ENCODE results near the gene ZNF598.

Gene ZNF598

DNA sequence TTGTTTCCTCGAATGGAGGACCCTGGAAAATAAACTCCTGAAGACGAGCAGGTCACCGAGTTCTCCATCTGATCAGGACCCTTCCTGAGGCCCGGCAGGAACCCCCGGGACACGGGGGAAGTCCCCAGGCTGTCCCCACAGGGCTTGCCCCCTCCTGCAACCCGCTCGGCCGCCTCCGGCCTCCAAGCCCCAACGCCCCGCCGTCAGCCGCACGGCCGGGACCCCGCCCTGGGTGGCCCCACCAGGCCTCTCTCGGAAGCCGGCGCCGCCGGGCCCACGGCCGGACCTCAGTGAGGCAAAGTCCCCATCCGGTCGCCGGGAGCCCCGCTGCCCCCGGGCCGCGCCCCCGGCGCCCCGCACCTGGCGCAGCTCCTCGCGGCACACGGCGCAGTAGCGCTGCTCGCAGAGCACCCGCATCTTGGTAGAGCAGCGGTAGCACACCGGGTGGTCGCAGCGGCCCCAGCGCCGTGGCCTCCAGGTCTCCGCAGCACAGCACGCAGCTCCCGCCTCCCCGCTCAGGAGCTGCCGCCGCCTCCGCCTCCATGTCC, 383 bp downstream of the ZNF598 start:
- TF ChIP-seq Cebpa-rat (IDR thresholded peaks at IDR 0.05), result no peak
- H3K27me3 ChIP-seq, result no peaks in the 10 kb centered on the region
- peak overlapping the region; percentile 81 to 100 (median 96) for H3K4me3 ChIP-seq
- H3K9ac ChIP-seq, result peak overlapping the region; percentile 86 to 99 (median 97)
- H3K4me1 ChIP-seq, result peaks cover 53 to 76% (median 55%) of the 10 kb centered on the region in 10 experiments
- peaks cover 0 to 35% (median 20%) of the 10 kb centered on the region in 11 experiments; a peak in 15 of 22 replicates for H3K36me3 ChIP-seq
- no peaks in the 10 kb centered on the region for H3K9me3 ChIP-seq (replicated peaks in 1 of 11)
- H3K27ac ChIP-seq, result peak overlapping the region; percentile 60 to 97 (median 94)
- H3K4me2 ChIP-seq, result peak overlapping the region; percentile 94 to 100 (median 98)
- H4K20me1 ChIP-seq, result peaks cover 44 to 52% (median 50%) of the 10 kb centered on the region in 11 experiments

- Histone ChIP-seq H3K27me3 (no peaks in the 10 kb centered on the region), H3K36me3 (peaks cover 0 to 37% (median 20%) of the 10 kb centered on the region in 11 experiments; a peak in 16 of 22 replicates), H3K4me3 (peak overlapping the region; percentile 81 to 100 (median 96)), H3K9me3 (replicated peaks in 1 of 11) (no peaks in the 10 kb centered on the region), H3K4me1 (peaks cover 59 to 78% (median 60%) of the 10 kb centered on the region in 10 experiments), H3K9ac (peak overlapping the region; percentile 86 to 99 (median 97)), H4K20me1 (peaks cover 49 to 57% (median 56%) of the 10 kb centered on the region in 11 experiments), H3K4me2 (peak overlapping the region; percentile 94 to 100 (median 98)), H3K27ac (peak overlapping the region; percentile 60 to 97 (median 94))
- TF ChIP-seq Cebpa-rat (IDR thresholded peaks at IDR 0.05), result peak in 3 of 11 experiments; percentile 9 to 77 (median 52); a peak in 2 of 22 replicates
Observed at GRCh38 chr16:2008631-2009163, 924 bp downstream of the ZNF598 start.

DNA sequence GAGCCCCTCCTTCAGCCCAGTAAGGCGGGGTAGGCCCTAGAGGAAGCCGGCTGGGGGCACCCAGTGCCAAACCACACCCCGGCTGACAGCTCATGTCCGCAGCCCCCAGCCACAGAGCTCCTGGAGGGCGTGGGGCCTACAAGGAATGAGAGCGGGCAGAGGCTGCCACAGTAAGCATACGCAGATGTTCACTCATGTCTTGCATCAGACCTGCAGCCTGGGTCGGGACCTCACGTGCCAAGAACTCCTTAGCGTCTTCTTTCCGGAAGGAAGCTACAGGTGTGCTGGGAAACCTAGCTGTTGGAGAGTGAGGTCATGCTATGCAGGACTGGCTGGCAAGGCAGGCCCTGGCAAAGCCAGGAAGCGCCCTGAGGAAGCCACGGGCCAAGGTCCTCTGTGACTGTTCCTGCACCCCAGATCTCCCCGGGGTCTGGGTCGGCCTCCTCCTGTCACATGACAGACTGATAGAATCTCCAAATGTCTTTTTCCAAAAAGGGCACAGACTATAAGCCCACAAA, 1.6 kb downstream of the ZNF598 start:
- no peaks in the 10 kb centered on the region for H3K9me3 ChIP-seq (replicated peaks in 1 of 11)
- H3K4me2 ChIP-seq, result peak overlapping the region; percentile 94 to 100 (median 98)
- H3K9ac ChIP-seq, result peak overlapping the region; percentile 86 to 99 (median 97)
- no peaks in the 10 kb centered on the region for H3K27me3 ChIP-seq
- peak overlapping the region; percentile 81 to 100 (median 96) for H3K4me3 ChIP-seq
- TF ChIP-seq Cebpa-rat (IDR thresholded peaks at IDR 0.05), result no peak
- H3K4me1 ChIP-seq, result peaks cover 59 to 77% (median 64%) of the 10 kb centered on the region in 10 experiments
- H3K27ac ChIP-seq, result peak overlapping the region; percentile 32 to 97 (median 94); a peak in 19 of 22 replicates
- H4K20me1 ChIP-seq, result peaks cover 55 to 64% (median 62%) of the 10 kb centered on the region in 11 experiments
- H3K36me3 ChIP-seq, result peaks cover 5 to 43% (median 27%) of the 10 kb centered on the region in 11 experiments

GRCh38 chr16:2007081-2007836, 2.4 kb downstream of the ZNF598 start:
- peak overlapping the region; percentile 32 to 97 (median 94); a peak in 19 of 22 replicates for H3K27ac ChIP-seq
- peak overlapping the region; percentile 86 to 99 (median 97) for H3K9ac ChIP-seq
- H3K9me3 ChIP-seq (replicated peaks in 1 of 11), result no peaks in the 10 kb centered on the region
- H4K20me1 ChIP-seq, result peaks cover 56 to 72% (median 70%) of the 10 kb centered on the region in 11 experiments
- H3K4me3 ChIP-seq, result peak overlapping the region; percentile 81 to 100 (median 96)
- no peaks in the 10 kb centered on the region for H3K27me3 ChIP-seq
- TF ChIP-seq Cebpa-rat (IDR thresholded peaks at IDR 0.05), result no peak
- H3K4me1 ChIP-seq, result peaks cover 59 to 77% (median 64%) of the 10 kb centered on the region in 10 experiments
- H3K36me3 ChIP-seq, result peaks cover 13 to 51% (median 35%) of the 10 kb centered on the region in 11 experiments
- H3K4me2 ChIP-seq, result peak overlapping the region; percentile 94 to 100 (median 98)

- peak overlapping the region; percentile 52 to 99 (median 95); a peak in 20 of 22 replicates for H3K9ac ChIP-seq
- peaks cover 59 to 69% (median 64%) of the 10 kb centered on the region in 10 experiments for H3K4me1 ChIP-seq
- H3K27me3 ChIP-seq, result no peaks in the 10 kb centered on the region
- H3K27ac ChIP-seq, result peak overlapping the region in 8 of 11 experiments; percentile 23 to 97 (median 88); a peak in 11 of 22 replicates
- peaks cover 22 to 61% (median 44%) of the 10 kb centered on the region in 11 experiments for H3K36me3 ChIP-seq
- H3K9me3 ChIP-seq (replicated peaks in 1 of 11), result no peaks in the 10 kb centered on the region
- peak overlapping the region in 5 of 10 experiments; percentile 19 to 55 (median 29); a peak in 5 of 20 replicates for H3K4me3 ChIP-seq
- peaks cover 61 to 81% (median 80%) of the 10 kb centered on the region in 11 experiments for H4K20me1 ChIP-seq
- TF ChIP-seq Cebpa-rat (IDR thresholded peaks at IDR 0.05), result no peak
- H3K4me2 ChIP-seq, result peak overlapping the region; percentile 94 to 100 (median 98)
Observed at GRCh38 chr16:2006317-2006716, 3.3 kb downstream of the ZNF598 start.

DNA sequence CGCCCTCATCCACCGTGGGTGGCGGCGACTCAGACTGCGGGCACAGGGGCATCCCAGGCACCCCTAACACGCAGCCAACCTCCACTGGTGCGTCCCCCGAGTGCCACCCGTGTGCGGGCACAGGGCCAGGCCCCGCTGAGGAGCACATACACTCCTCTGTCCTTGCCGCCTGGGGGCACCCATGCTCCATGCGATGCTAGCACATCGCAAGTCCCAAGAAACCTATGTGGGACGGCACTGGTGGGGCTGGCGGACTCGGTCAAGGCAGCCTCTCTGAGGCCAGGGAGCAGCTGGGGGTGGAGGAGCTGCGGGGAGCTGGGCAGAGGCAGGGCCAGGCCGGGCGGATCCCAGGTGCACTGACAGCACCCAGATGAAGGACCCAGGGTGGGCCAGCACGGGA, 4.0 kb downstream of the ZNF598 start:
- Histone ChIP-seq H3K4me1 (peaks cover 56 to 62% (median 60%) of the 10 kb centered on the region in 10 experiments), H3K27me3 (no peaks in the 10 kb centered on the region), H3K4me3 (peak overlapping the region in 7 of 10 experiments; percentile 19 to 55 (median 29); a peak in 11 of 20 replicates), H4K20me1 (peaks cover 61 to 88% (median 85%) of the 10 kb centered on the region in 11 experiments), H3K27ac (peak overlapping the region in 9 of 11 experiments; percentile 5 to 94 (median 43); a peak in 15 of 22 replicates), H3K4me2 (peak overlapping the region; percentile 94 to 100 (median 98)), H3K9me3 (replicated peaks in 1 of 11) (no peaks in the 10 kb centered on the region), H3K36me3 (peaks cover 29 to 68% (median 51%) of the 10 kb centered on the region in 11 experiments), H3K9ac (peak overlapping the region; percentile 28 to 99 (median 95))
- TF ChIP-seq Cebpa-rat (IDR thresholded peaks at IDR 0.05), result no peak

GRCh38 chr16:2004795-2005517, 4.7 kb downstream of the ZNF598 start:
- Histone ChIP-seq H3K4me1 (peaks cover 49 to 55% (median 53%) of the 10 kb centered on the region in 10 experiments), H3K27me3 (no peaks in the 10 kb centered on the region), H3K36me3 (peaks cover 36 to 74% (median 58%) of the 10 kb centered on the region in 11 experiments), H3K9me3 (replicated peaks in 1 of 11) (no peaks in the 10 kb centered on the region), H3K9ac (peak overlapping the region; percentile 28 to 99 (median 95)), H3K4me3 (peak overlapping the region in 7 of 10 experiments; percentile 19 to 55 (median 31); a peak in 10 of 20 replicates), H3K27ac (peak overlapping the region in 9 of 11 experiments; percentile 5 to 94 (median 43); a peak in 15 of 22 replicates), H4K20me1 (peaks cover 61 to 95% (median 92%) of the 10 kb centered on the region in 11 experiments), H3K4me2 (peak overlapping the region; percentile 94 to 100 (median 98))
- no peak for TF ChIP-seq Cebpa-rat (IDR thresholded peaks at IDR 0.05)
